K562 (cell line): ENCODE measurements around the gene DRAXIN.

Experiments used
- ATF1 ChIP-seq, 2 experiments: fragments of 450-650 bp in 1 of 2; IDR thresholded peaks; 2 replicates each; pipeline ENCODE4 v1.6.1; 2016; ENCODE audit warnings: missing compliant biosample characterization in 1 of 2, missing genetic modification characterization in 1 of 2
- CBFA2T3 ChIP-seq: fragments of 450-650 bp; IDR thresholded peaks from 2 replicates; pipeline ENCODE4 v1.6.1; 2017
- FOS ChIP-seq: IDR thresholded peaks from 3 replicates; pipeline ENCODE4 v1.6.1; 2011; ENCODE audit not compliant: insufficient read length; ENCODE audit errors: extremely low read depth
- PKNOX1 ChIP-seq: fragments of 450-650 bp; IDR thresholded peaks from 2 replicates; pipeline ENCODE4 v1.6.1; 2016
- SIX5 ChIP-seq, 2 experiments: IDR thresholded peaks; 2 replicates each; pipeline ENCODE4 v1.6.1; 2011; ENCODE audit warnings: low read length in 2 of 2, borderline replicate concordance in 1 of 2, low read depth in 1 of 2, mild to moderate bottlenecking in 1 of 2, moderate library complexity in 1 of 2; ENCODE audit not compliant: insufficient read depth in 1 of 2
- SMARCC2 ChIP-seq: fragments of 450-650 bp; IDR thresholded peaks from 2 replicates; pipeline ENCODE4 v1.6.1; 2017; ENCODE audit warnings: antibody characterized with exemption, moderate library complexity, mild to moderate bottlenecking, low read depth
- ZBTB7A ChIP-seq: IDR thresholded peaks from 2 replicates; pipeline ENCODE4 v1.6.1; 2011; ENCODE audit warnings: low read depth, mild to moderate bottlenecking, low read length, moderate library complexity, borderline replicate concordance; ENCODE audit not compliant: control insufficient read depth
- ZNF224 ChIP-seq: sonication (generic); formaldehyde crosslinking; IDR thresholded peaks from 2 replicates; pipeline ENCODE4 v1.8.0; 2022; ENCODE audit warnings: mild to moderate bottlenecking, missing genetic modification reagents
- ZZZ3 ChIP-seq: fragments of 450-650 bp; IDR thresholded peaks from 2 replicates; pipeline ENCODE4 v1.6.1; 2016; ENCODE audit warnings: antibody characterized with exemption, mild to moderate bottlenecking, moderate library complexity
- TF ChIP-seq, protein P1 (sequence below): fragments of 200-600 bp; sonication (generic); IDR thresholded peaks from one replicate; pipeline ENCODE4 v1.6.1; 2012; ENCODE audit warnings: mild to moderate bottlenecking, low read depth, low read length, inconsistent platforms
- TF ChIP-seq, protein P2 (sequence below), 3 experiments: IDR thresholded peaks in 2 of 3; conservative IDR thresholded peaks in 1 of 3; 2 replicates each; pipeline ENCODE4 v1.5.1; 2011 to 2012; ENCODE audit warnings: low read length in 3 of 3, mild to moderate bottlenecking in 3 of 3, control low read depth in 2 of 3, improper control_type of control experiment in 1 of 3, inconsistent platforms in 1 of 3, low read depth in 1 of 3, mixed read lengths in 1 of 3, moderate library complexity in 1 of 3; ENCODE audit not compliant: insufficient read depth in 2 of 3

GRCh38 chr1:11769274-11769673 lies 77.8 kb downstream of the DRAXIN start:
- TF ChIP-seq, protein P1, sequence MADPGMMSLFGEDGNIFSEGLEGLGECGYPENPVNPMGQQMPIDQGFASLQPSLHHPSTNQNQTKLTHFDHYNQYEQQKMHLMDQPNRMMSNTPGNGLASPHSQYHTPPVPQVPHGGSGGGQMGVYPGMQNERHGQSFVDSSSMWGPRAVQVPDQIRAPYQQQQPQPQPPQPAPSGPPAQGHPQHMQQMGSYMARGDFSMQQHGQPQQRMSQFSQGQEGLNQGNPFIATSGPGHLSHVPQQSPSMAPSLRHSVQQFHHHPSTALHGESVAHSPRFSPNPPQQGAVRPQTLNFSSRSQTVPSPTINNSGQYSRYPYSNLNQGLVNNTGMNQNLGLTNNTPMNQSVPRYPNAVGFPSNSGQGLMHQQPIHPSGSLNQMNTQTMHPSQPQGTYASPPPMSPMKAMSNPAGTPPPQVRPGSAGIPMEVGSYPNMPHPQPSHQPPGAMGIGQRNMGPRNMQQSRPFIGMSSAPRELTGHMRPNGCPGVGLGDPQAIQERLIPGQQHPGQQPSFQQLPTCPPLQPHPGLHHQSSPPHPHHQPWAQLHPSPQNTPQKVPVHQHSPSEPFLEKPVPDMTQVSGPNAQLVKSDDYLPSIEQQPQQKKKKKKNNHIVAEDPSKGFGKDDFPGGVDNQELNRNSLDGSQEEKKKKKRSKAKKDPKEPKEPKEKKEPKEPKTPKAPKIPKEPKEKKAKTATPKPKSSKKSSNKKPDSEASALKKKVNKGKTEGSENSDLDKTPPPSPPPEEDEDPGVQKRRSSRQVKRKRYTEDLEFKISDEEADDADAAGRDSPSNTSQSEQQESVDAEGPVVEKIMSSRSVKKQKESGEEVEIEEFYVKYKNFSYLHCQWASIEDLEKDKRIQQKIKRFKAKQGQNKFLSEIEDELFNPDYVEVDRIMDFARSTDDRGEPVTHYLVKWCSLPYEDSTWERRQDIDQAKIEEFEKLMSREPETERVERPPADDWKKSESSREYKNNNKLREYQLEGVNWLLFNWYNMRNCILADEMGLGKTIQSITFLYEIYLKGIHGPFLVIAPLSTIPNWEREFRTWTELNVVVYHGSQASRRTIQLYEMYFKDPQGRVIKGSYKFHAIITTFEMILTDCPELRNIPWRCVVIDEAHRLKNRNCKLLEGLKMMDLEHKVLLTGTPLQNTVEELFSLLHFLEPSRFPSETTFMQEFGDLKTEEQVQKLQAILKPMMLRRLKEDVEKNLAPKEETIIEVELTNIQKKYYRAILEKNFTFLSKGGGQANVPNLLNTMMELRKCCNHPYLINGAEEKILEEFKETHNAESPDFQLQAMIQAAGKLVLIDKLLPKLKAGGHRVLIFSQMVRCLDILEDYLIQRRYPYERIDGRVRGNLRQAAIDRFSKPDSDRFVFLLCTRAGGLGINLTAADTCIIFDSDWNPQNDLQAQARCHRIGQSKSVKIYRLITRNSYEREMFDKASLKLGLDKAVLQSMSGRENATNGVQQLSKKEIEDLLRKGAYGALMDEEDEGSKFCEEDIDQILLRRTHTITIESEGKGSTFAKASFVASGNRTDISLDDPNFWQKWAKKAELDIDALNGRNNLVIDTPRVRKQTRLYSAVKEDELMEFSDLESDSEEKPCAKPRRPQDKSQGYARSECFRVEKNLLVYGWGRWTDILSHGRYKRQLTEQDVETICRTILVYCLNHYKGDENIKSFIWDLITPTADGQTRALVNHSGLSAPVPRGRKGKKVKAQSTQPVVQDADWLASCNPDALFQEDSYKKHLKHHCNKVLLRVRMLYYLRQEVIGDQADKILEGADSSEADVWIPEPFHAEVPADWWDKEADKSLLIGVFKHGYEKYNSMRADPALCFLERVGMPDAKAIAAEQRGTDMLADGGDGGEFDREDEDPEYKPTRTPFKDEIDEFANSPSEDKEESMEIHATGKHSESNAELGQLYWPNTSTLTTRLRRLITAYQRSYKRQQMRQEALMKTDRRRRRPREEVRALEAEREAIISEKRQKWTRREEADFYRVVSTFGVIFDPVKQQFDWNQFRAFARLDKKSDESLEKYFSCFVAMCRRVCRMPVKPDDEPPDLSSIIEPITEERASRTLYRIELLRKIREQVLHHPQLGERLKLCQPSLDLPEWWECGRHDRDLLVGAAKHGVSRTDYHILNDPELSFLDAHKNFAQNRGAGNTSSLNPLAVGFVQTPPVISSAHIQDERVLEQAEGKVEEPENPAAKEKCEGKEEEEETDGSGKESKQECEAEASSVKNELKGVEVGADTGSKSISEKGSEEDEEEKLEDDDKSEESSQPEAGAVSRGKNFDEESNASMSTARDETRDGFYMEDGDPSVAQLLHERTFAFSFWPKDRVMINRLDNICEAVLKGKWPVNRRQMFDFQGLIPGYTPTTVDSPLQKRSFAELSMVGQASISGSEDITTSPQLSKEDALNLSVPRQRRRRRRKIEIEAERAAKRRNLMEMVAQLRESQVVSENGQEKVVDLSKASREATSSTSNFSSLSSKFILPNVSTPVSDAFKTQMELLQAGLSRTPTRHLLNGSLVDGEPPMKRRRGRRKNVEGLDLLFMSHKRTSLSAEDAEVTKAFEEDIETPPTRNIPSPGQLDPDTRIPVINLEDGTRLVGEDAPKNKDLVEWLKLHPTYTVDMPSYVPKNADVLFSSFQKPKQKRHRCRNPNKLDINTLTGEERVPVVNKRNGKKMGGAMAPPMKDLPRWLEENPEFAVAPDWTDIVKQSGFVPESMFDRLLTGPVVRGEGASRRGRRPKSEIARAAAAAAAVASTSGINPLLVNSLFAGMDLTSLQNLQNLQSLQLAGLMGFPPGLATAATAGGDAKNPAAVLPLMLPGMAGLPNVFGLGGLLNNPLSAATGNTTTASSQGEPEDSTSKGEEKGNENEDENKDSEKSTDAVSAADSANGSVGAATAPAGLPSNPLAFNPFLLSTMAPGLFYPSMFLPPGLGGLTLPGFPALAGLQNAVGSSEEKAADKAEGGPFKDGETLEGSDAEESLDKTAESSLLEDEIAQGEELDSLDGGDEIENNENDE: no peak
- TF ChIP-seq ATF1 (CRISPR knock-in tag; IDR thresholded peaks at IDR 0.05) (no peak), ATF1 (tag; IDR thresholded peaks at IDR 0.05) (no peak), FOS (no peak), ZZZ3 (no peak), ZNF224 (CRISPR knock-in tag) (no peak), SMARCC2 (no peak), ZBTB7A (no peak), SIX5 (IDR thresholded peaks at IDR 0.05; ENCODE audit: borderline replicate concordance in 1 of 2, insufficient read depth in 1 of 2, low read depth in 1 of 2, low read length in 2 of 2) (no peak), CBFA2T3 (no peak), PKNOX1 (no peak)
- TF ChIP-seq, protein P2, sequence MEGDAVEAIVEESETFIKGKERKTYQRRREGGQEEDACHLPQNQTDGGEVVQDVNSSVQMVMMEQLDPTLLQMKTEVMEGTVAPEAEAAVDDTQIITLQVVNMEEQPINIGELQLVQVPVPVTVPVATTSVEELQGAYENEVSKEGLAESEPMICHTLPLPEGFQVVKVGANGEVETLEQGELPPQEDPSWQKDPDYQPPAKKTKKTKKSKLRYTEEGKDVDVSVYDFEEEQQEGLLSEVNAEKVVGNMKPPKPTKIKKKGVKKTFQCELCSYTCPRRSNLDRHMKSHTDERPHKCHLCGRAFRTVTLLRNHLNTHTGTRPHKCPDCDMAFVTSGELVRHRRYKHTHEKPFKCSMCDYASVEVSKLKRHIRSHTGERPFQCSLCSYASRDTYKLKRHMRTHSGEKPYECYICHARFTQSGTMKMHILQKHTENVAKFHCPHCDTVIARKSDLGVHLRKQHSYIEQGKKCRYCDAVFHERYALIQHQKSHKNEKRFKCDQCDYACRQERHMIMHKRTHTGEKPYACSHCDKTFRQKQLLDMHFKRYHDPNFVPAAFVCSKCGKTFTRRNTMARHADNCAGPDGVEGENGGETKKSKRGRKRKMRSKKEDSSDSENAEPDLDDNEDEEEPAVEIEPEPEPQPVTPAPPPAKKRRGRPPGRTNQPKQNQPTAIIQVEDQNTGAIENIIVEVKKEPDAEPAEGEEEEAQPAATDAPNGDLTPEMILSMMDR (IDR thresholded peaks at IDR 0.05 in 2 of 3, conservative IDR thresholded peaks at IDR 0.05 in 1 of 3; ENCODE audit: insufficient read depth in 2 of 3, low read depth in 1 of 3, low read length in 3 of 3): no peak
